ENCODE results near the gene PDS5A.

DNA sequence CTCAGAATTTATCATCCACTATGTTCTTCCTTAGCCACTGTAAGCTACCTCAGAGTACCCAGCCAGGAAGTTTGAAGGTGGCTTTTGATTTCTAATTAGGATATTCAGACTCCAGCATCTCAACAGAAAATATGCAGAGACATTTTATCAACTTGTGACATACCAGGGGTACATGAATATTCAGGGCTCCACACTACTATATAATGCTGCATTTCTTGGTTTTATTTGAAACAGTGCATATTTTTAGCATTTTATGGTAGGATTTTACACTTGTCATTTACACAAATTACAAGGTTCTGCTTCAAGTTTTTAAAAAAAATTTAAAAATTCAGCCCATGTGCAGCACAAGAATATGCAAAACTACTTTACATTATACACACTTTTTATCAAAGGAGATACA is 155.0 kb downstream of the PDS5A start:
- TF ChIP-seq SRF (IDR thresholded peaks at IDR 0.05; ENCODE audit: low read depth): no peak
- TF ChIP-seq, protein P1, sequence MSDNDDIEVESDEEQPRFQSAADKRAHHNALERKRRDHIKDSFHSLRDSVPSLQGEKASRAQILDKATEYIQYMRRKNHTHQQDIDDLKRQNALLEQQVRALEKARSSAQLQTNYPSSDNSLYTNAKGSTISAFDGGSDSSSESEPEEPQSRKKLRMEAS (IDR thresholded peaks at IDR 0.05): no peak
- TF ChIP-seq POLR2A (IDR thresholded peaks at IDR 0.05; ENCODE audit: borderline replicate concordance, extremely low read depth, insufficient read depth, insufficient read length): no peak
- TF ChIP-seq REST (IDR thresholded peaks at IDR 0.05; ENCODE audit: low read depth): no peak
- TF ChIP-seq, protein P2, sequence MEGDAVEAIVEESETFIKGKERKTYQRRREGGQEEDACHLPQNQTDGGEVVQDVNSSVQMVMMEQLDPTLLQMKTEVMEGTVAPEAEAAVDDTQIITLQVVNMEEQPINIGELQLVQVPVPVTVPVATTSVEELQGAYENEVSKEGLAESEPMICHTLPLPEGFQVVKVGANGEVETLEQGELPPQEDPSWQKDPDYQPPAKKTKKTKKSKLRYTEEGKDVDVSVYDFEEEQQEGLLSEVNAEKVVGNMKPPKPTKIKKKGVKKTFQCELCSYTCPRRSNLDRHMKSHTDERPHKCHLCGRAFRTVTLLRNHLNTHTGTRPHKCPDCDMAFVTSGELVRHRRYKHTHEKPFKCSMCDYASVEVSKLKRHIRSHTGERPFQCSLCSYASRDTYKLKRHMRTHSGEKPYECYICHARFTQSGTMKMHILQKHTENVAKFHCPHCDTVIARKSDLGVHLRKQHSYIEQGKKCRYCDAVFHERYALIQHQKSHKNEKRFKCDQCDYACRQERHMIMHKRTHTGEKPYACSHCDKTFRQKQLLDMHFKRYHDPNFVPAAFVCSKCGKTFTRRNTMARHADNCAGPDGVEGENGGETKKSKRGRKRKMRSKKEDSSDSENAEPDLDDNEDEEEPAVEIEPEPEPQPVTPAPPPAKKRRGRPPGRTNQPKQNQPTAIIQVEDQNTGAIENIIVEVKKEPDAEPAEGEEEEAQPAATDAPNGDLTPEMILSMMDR (IDR thresholded peaks at IDR 0.05 in 2 of 3, conservative IDR thresholded peaks at IDR 0.05 in 1 of 3; ENCODE audit: borderline replicate concordance in 1 of 3, insufficient read depth in 1 of 3, low read depth in 2 of 3, low read length in 2 of 3): no peak
- no peak for TF ChIP-seq FOSL1 (IDR thresholded peaks at IDR 0.05; ENCODE audit: low read depth)

Measured in HCT116 (cell line).